HT-29 (cell line): Measurements from ENCODE around the gene CSF1R. TPM values are rescaled to one million over a fixed set of nuclear protein-coding genes. Genes with fewer than 3 reads are reported as not detected.

ENCODE experiments used
- DNase-seq: peaks from one replicate; pipeline ENCODE4 v3.0.0-alpha.2; 2015; ENCODE audit warnings: low spot score
- total RNA-seq: library from RNA; depleted of rRNA; stranded (reverse); fragments of >200 nt; shearing (Covaris generic); gene quantifications from 2 replicates; pipeline ENCODE4 v1.2.3, GENCODE V29; 2014

CSF1R gene
- total RNA-seq, 1 experiment from 2014 or later: not detected

- no peak for DNase-seq
Measured at GRCh38 chr5:150120617-150121447, 34.5 kb upstream of the CSF1R start.

GRCh38 chr5:150120062-150120441 lies 33.7 kb upstream of the CSF1R start:
- no peak for DNase-seq

GRCh38 chr5:150119421-150120061 lies 33.2 kb upstream of the CSF1R start:
- no peak for DNase-seq

GRCh38 chr5:150118561-150119229 lies 32.3 kb upstream of the CSF1R start:
- DNase-seq: no peak

GRCh38 chr5:150117945-150118560 lies 31.7 kb upstream of the CSF1R start:
- no peak for DNase-seq

- no peak for DNase-seq
Measured at GRCh38 chr5:150116667-150117400, 30.5 kb upstream of the CSF1R start.

GRCh38 chr5:150114773-150115408 lies 28.5 kb upstream of the CSF1R start:
- no peak for DNase-seq

GRCh38 chr5:150114102-150114641 lies 27.8 kb upstream of the CSF1R start:
- no peak for DNase-seq

- no peak for DNase-seq
Measured at GRCh38 chr5:150113047-150113744, 26.8 kb upstream of the CSF1R start.

- no peak for DNase-seq
Measured at GRCh38 chr5:150112201-150113046, 26.1 kb upstream of the CSF1R start.

- DNase-seq: no peak
Measured at GRCh38 chr5:150111122-150111521, 24.8 kb upstream of the CSF1R start.

- DNase-seq: no peak
Measured at GRCh38 chr5:150109921-150110320, 23.6 kb upstream of the CSF1R start.

- DNase-seq: no peak
Measured at GRCh38 chr5:150108711-150109514, 22.6 kb upstream of the CSF1R start.

- no peak for DNase-seq
Measured at GRCh38 chr5:150107909-150108447, 21.6 kb upstream of the CSF1R start.

- no peak for DNase-seq
Measured at GRCh38 chr5:150106674-150107426, 20.5 kb upstream of the CSF1R start.

GRCh38 chr5:150105928-150106615 lies 19.7 kb upstream of the CSF1R start:
- DNase-seq: no peak

GRCh38 chr5:150104550-150104870 lies 18.2 kb upstream of the CSF1R start:
- DNase-seq: no peak
